Osteocyte (in vitro differentiated cells): ENCODE data around the gene SLCO3A1. TPM values are rescaled to one million over a fixed set of nuclear protein-coding genes. Genes with fewer than 3 reads are reported as not detected.

Source experiments
- DNase-seq: peaks from one replicate; pipeline ENCODE4 v3.0.0; 2021; ENCODE audit warnings: mixed read lengths; ENCODE audit not compliant: unreplicated experiment; ENCODE audit errors: extremely low spot score
- H3K27ac Mint-ChIP-seq: one replicate; pipeline ENCODE4 v1.8.0; 2021; ENCODE audit warnings: mild to moderate bottlenecking, mixed read lengths; ENCODE audit not compliant: unreplicated experiment
- H3K27me3 Mint-ChIP-seq: one replicate; pipeline ENCODE4 v1.8.0; 2021; ENCODE audit warnings: mixed read lengths; ENCODE audit not compliant: unreplicated experiment
- H3K36me3 Mint-ChIP-seq: one replicate; pipeline ENCODE4 v1.8.0; 2021; ENCODE audit warnings: mixed read lengths; ENCODE audit not compliant: unreplicated experiment
- H3K4me1 Mint-ChIP-seq: one replicate; pipeline ENCODE4 v1.8.0; 2021; ENCODE audit warnings: mixed read lengths; ENCODE audit not compliant: unreplicated experiment
- H3K4me3 Mint-ChIP-seq: one replicate; pipeline ENCODE4 v1.8.0; 2021; ENCODE audit warnings: mild to moderate bottlenecking, moderate library complexity, mixed read lengths; ENCODE audit not compliant: unreplicated experiment
- H3K9me3 Mint-ChIP-seq: one replicate; pipeline ENCODE4 v1.8.0; 2021; ENCODE audit warnings: mixed read lengths; ENCODE audit not compliant: unreplicated experiment
- CTCF ChIP-seq: fragments of 200-600 bp; sonication (generic); IDR thresholded peaks from 2 replicates; pipeline ENCODE4 v1.5.0; 2021; ENCODE audit warnings: antibody characterized with exemption, mild to moderate bottlenecking, moderate library complexity
- total RNA-seq: library from RNA; stranded (reverse); gene quantifications from 2 replicates; pipeline ENCODE4 v1.2.1, GENCODE V29; 2021

The SLCO3A1 gene
- total RNA-seq, 1 donor from 2014 or later, result 1.3 TPM

- no peaks in the 10 kb centered on the region for H3K27me3 Mint-ChIP-seq
- H3K9me3 Mint-ChIP-seq, result no peaks in the 10 kb centered on the region
- no peak overlapping the region for H3K4me3 Mint-ChIP-seq
- no peak overlapping the region for H3K27ac Mint-ChIP-seq
- H3K4me1 Mint-ChIP-seq, result no peaks in the 10 kb centered on the region
- no peak for TF ChIP-seq CTCF
- DNase-seq, result no peak
- H3K36me3 Mint-ChIP-seq, result no peaks in the 10 kb centered on the region
These were observed 155.7 kb downstream of the SLCO3A1 start for GRCh38 chr15:92009162-92009561.

GRCh38 chr15:92011611-92012367, 158.3 kb downstream of the SLCO3A1 start:
- H3K4me3 Mint-ChIP-seq, result no peak overlapping the region
- H3K27ac Mint-ChIP-seq, result no peak overlapping the region
- no peak for DNase-seq
- no peak for TF ChIP-seq CTCF
- H3K4me1 Mint-ChIP-seq, result no peaks in the 10 kb centered on the region
- no peaks in the 10 kb centered on the region for H3K27me3 Mint-ChIP-seq
- H3K36me3 Mint-ChIP-seq, result no peaks in the 10 kb centered on the region
- no peaks in the 10 kb centered on the region for H3K9me3 Mint-ChIP-seq

GRCh38 chr15:92012368-92012629, 158.8 kb downstream of the SLCO3A1 start:
- Mint-ChIP-seq H3K4me1 (no peaks in the 10 kb centered on the region), H3K36me3 (no peaks in the 10 kb centered on the region), H3K27me3 (no peaks in the 10 kb centered on the region), H3K4me3 (no peak overlapping the region), H3K27ac (no peak overlapping the region), H3K9me3 (no peaks in the 10 kb centered on the region)
- TF ChIP-seq CTCF, result no peak
- DNase-seq, result no peak

GRCh38 chr15:92012881-92013280, 159.4 kb downstream of the SLCO3A1 start:
- DNase-seq, result no peak
- Mint-ChIP-seq H3K4me3 (no peak overlapping the region), H3K27ac (no peak overlapping the region), H3K27me3 (no peaks in the 10 kb centered on the region), H3K9me3 (no peaks in the 10 kb centered on the region), H3K4me1 (no peaks in the 10 kb centered on the region), H3K36me3 (no peaks in the 10 kb centered on the region)
- no peak for TF ChIP-seq CTCF

- Mint-ChIP-seq H3K9me3 (no peaks in the 10 kb centered on the region), H3K27me3 (no peaks in the 10 kb centered on the region), H3K4me1 (no peaks in the 10 kb centered on the region), H3K36me3 (no peaks in the 10 kb centered on the region), H3K4me3 (no peak overlapping the region), H3K27ac (no peak overlapping the region)
- no peak for TF ChIP-seq CTCF
- no peak for DNase-seq
These were observed 160.9 kb downstream of the SLCO3A1 start for GRCh38 chr15:92014281-92015030.
